Left renal pelvis (tissue), 4 donors: ENCODE results near the gene CASP4. TPM values are rescaled to one million over a fixed set of nuclear protein-coding genes. Genes with fewer than 3 reads are reported as not detected.

Source experiments
- DNase-seq, 4 donors: peaks; one replicate each; pipeline ENCODE4 v3.0.0-alpha.2; 2013; ENCODE audit warnings: low read depth in 4 of 4, low spot score in 3 of 4
- polyA plus RNA-seq, 4 donors: library from polyadenylated mRNA; unstranded; fragments of 120-200 nt; gene quantifications; one replicate each; pipeline ENCODE4 v1.2.1, GENCODE V29; 2013; ENCODE audit not compliant: insufficient read length in 4 of 4

CASP4 gene
- polyA plus RNA-seq, 4 donors, result 20.6 to 33.2 (median 21.6) TPM

GRCh38 chr11:104897891-104898684 is 70.3 kb downstream of the CASP4 start, which contains the start of gene CASP12:
CASP12 (minus strand) TSS chr11:104898460.
- DNase-seq, result no peak

GRCh38 chr11:104895634-104896033 is 72.7 kb downstream of the CASP4 start:
- DNase-seq, result no peak

- DNase-seq, result no peak
Observed at GRCh38 chr11:104893876-104894275, 74.5 kb downstream of the CASP4 start.

Other genes with a start within 250 kb of the CASP4 start
- under 1 TPM; 0.60 to 0.85 (median 0.72) TPM for gene CASP12, start 70.1 kb downstream of the CASP4 start, polyA plus RNA-seq
- gene CASP5, start 54.6 kb upstream of the CASP4 start, polyA plus RNA-seq, result under 1 TPM in 1 of 4 donors, not detected in 3; 0.14 TPM
- 1 to 10 TPM; 4.4 to 9.6 (median 6.9) TPM for gene CASP1, start 66.6 kb upstream of the CASP4 start, polyA plus RNA-seq
- gene CARD16, start 76.8 kb upstream of the CASP4 start, polyA plus RNA-seq, result 10 to 100 TPM in 1 of 4 donors, 1 to 10 TPM in 3; 1.9 to 19.9 (median 3.3) TPM
- not detected for gene CARD18, start 171.2 kb upstream of the CASP4 start, polyA plus RNA-seq